NT2/D1 (cell line): ENCODE measurements around the gene VWA3A.

Experiments
- SUZ12 ChIP-seq: IDR thresholded peaks from 2 replicates; pipeline ENCODE4 v1.6.1; 2011; ENCODE audit not compliant: insufficient read length, insufficient read depth; ENCODE audit errors: extremely low read depth
- YY1 ChIP-seq: IDR thresholded peaks from 2 replicates; pipeline ENCODE4 v1.6.1; 2011; ENCODE audit not compliant: insufficient read length, insufficient read depth
- ZNF274 ChIP-seq: IDR thresholded peaks from 2 replicates; pipeline ENCODE4 v1.6.1; 2011; ENCODE audit warnings: mild to moderate bottlenecking, low read depth, low read length

GRCh38 chr16:22126037-22126558 lies 33.8 kb downstream of the VWA3A start:
- TF ChIP-seq SUZ12, result no peak
- no peak for TF ChIP-seq YY1
- no peak for TF ChIP-seq ZNF274
